Esophagus muscularis mucosa (tissue), 4 donors: ENCODE data around the gene CRYBB2. TPM values are rescaled to one million over a fixed set of nuclear protein-coding genes. Genes with fewer than 3 reads are reported as not detected.
"Not testable (repeated sequence)": the region's sequence is repeated elsewhere in the genome, so short reads cannot be mapped to it uniquely, and the experiment has no call there.

Source experiments
- DNase-seq: peaks from one replicate; pipeline ENCODE4 v3.0.0-alpha.2; 2017; ENCODE audit errors: extremely low spot score
- H3K27ac ChIP-seq, 4 donors: fragments of 200-600 bp; sonication (generic); replicated peaks in 1 of 4; 1 replicate in 3 of 4; 2 replicates in 1 of 4; pipeline ENCODE4 v1.5.1; 2016 to 2019; ENCODE audit warnings: mild to moderate bottlenecking in 1 of 4
- H3K27me3 ChIP-seq, 4 donors: fragments of 200-600 bp; sonication (generic); one replicate each; pipeline versions ENCODE4 v1.5.1 to v1.6.0; 2016 to 2019
- H3K36me3 ChIP-seq, 4 donors: fragments of 200-600 bp; sonication (generic); one replicate each; pipeline ENCODE4 v1.5.1; 2016 to 2019
- H3K4me1 ChIP-seq, 4 donors: fragments of 200-600 bp; sonication (generic); one replicate each; pipeline ENCODE4 v1.5.1; 2016 to 2019
- H3K4me3 ChIP-seq, 4 donors: fragments of 200-600 bp; sonication (generic); 1 replicate in 2 of 4; 2 replicates in 2 of 4; pipeline ENCODE4 v1.5.1; 2016 to 2019; ENCODE audit warnings: mild to moderate bottlenecking in 4 of 4, moderate library complexity in 1 of 4
- H3K9me3 ChIP-seq, 4 donors: fragments of 200-600 bp; sonication (generic); 1 replicate in 3 of 4; 2 replicates in 1 of 4; pipeline ENCODE4 v1.5.1; 2016 to 2019
- EP300 ChIP-seq: sonication (generic); formaldehyde crosslinking; IDR thresholded peaks from one replicate; pipeline ENCODE4 v1.6.1; 2017; ENCODE audit warnings: antibody characterized with exemption
- POLR2A ChIP-seq: fragments of 450-650 bp; IDR thresholded peaks from one replicate; pipeline ENCODE4 v1.6.1; 2017; ENCODE audit warnings: antibody characterized with exemption, moderate library complexity, mild to moderate bottlenecking, low read depth
- POLR2AphosphoS5 ChIP-seq, 2 donors: sonication (generic); formaldehyde crosslinking; IDR thresholded peaks; one replicate each; pipeline ENCODE4 v1.6.1; 2017; ENCODE audit warnings: antibody characterized with exemption in 2 of 2
- WGBS: methylation state at CpG from one replicate; pipeline ENCODE4 v1.1.5; 2018; 5-methylcytosine and 5-hydroxymethylcytosine counted together
- intact Hi-C: fragments of 100-400 bp; cut with DNase I; formaldehyde crosslinking; loops from one replicate; pipeline ENCODE4 v1.15.1; 2023
- total RNA-seq, 4 donors: library from RNA; depleted of rRNA; stranded (reverse); fragments of >200 nt; gene quantifications; one replicate each; pipeline versions ENCODE4 v1.1.0 to v1.2.1, GENCODE V29; 2016
- TF ChIP-seq, protein P1 (sequence below), 3 experiments: fragments of 200-600 bp in 2 of 3; fragments of 450-650 bp in 1 of 3; sonication (generic) in 2 of 3; IDR thresholded peaks; one replicate each; pipeline ENCODE4 v1.5.1; 2017 to 2019; ENCODE audit warnings: antibody characterized with exemption in 3 of 3, mild to moderate bottlenecking in 2 of 3, moderate library complexity in 1 of 3

The CRYBB2 gene
- total RNA-seq, 4 donors from 2014 or later: 0.40 TPM; not detected in 3

DNA sequence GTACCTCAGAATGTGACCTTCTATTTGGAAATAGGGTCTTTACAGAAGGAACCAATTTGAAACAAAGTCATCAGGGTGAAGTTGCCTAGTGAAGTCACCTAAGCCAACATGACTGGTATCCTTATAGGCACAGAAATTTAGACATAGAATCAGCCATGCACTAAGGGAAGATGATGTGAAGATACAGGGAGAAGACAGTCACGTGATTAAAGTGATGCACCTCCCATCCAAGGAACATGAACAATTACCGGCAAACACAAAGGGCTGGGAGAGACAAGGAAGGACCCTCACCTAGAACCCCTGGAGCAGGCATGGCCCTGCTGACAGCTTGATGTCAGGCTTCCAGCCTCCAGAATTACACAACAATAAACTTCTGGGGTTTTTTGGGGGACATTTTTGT lies 3.2 kb upstream of the CRYBB2 start:
- TF ChIP-seq POLR2AphosphoS5 (IDR thresholded peaks at IDR 0.05) (no peak), POLR2A (no peak)
- Histone ChIP-seq H3K9me3 (peaks cover 0 to 7% (median 3%) of the 10 kb centered on the region in 4 donors), H3K27ac (no peak overlapping the region), H3K36me3 (no peaks in the 10 kb centered on the region), H3K4me1 (no peaks in the 10 kb centered on the region), H3K4me3 (no peak overlapping the region), H3K27me3 (peaks cover 0 to 25% (median 0%) of the 10 kb centered on the region in 4 donors)
- WGBS: 61% methylated on average over 2 of the region's 2 CpGs
- intact Hi-C loops: no loop called here
- no peak for DNase-seq

DNA sequence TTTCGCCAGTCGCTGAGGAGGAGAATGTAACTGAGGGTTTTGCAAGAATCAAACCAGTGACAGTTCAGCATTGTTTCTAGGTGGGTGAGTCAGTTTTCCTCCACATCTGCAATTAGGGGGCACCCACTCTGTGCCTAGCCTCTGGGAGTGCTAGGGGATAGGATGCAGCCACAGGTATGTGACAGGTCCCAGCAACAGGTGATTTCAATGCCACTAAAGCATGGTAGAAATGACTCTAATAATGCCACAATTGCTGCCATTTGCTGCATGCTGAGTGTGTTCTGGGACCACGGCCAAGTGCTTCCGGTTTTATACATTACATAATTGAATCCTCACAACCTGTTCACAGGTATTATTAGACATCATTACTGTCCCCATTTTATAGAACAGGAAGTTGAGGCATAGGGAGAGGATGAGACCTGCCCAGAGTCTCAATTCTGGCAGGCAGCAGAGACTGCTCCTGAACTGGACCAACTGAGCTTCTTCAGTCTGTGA lies 556 bp downstream of the CRYBB2 start:
- WGBS: 63% methylated on average over 4 of the region's 4 CpGs
- intact Hi-C loops: no loop called here
- no peak for TF ChIP-seq POLR2A
- TF ChIP-seq, protein P1, sequence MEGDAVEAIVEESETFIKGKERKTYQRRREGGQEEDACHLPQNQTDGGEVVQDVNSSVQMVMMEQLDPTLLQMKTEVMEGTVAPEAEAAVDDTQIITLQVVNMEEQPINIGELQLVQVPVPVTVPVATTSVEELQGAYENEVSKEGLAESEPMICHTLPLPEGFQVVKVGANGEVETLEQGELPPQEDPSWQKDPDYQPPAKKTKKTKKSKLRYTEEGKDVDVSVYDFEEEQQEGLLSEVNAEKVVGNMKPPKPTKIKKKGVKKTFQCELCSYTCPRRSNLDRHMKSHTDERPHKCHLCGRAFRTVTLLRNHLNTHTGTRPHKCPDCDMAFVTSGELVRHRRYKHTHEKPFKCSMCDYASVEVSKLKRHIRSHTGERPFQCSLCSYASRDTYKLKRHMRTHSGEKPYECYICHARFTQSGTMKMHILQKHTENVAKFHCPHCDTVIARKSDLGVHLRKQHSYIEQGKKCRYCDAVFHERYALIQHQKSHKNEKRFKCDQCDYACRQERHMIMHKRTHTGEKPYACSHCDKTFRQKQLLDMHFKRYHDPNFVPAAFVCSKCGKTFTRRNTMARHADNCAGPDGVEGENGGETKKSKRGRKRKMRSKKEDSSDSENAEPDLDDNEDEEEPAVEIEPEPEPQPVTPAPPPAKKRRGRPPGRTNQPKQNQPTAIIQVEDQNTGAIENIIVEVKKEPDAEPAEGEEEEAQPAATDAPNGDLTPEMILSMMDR (IDR thresholded peaks at IDR 0.05): no peak
- TF ChIP-seq POLR2AphosphoS5 (IDR thresholded peaks at IDR 0.05): no peak
- no peak for DNase-seq
- H3K9me3 ChIP-seq: no peaks in the 10 kb centered on the region
- H3K27ac ChIP-seq: no peak overlapping the region
- no peak overlapping the region for H3K4me3 ChIP-seq
- peaks cover 0 to 47% (median 0%) of the 10 kb centered on the region in 4 donors for H3K27me3 ChIP-seq
- H3K4me1 ChIP-seq: no peaks in the 10 kb centered on the region
- no peaks in the 10 kb centered on the region for H3K36me3 ChIP-seq

DNA sequence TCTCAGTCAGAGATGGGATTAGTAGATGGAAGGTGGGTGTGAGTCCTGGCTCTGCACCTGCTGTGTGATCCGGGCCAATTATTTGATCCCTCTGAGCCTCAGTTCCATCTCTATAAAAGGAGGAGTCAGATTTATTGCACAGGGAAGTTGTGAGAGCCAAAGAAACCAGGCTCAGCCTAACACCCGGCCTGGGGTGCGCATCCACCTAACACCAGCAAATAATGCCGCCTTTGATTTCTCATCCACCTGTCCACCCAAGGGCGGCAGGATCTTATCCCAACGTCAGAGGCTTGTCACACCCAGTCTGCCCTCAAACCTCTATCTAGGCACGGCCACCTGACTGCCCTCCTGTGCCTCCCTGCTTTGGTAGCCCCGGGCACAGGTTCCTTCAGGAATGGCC lies 2.4 kb downstream of the CRYBB2 start:
- peaks cover 0 to 52% (median 0%) of the 10 kb centered on the region in 4 donors for H3K27me3 ChIP-seq
- H3K4me3 ChIP-seq: no peak overlapping the region
- intact Hi-C loops: no loop called here
- H3K9me3 ChIP-seq: no peaks in the 10 kb centered on the region
- TF ChIP-seq POLR2AphosphoS5 (IDR thresholded peaks at IDR 0.05) (no peak), POLR2A (no peak), EP300 (no peak)
- TF ChIP-seq, protein P1 (IDR thresholded peaks at IDR 0.05): no peak
- H3K27ac ChIP-seq: no peak overlapping the region
- H3K4me1 ChIP-seq: no peaks in the 10 kb centered on the region
- no peak for DNase-seq
- no peaks in the 10 kb centered on the region for H3K36me3 ChIP-seq
- WGBS: 71% methylated on average over 8 of the region's 8 CpGs

DNA sequence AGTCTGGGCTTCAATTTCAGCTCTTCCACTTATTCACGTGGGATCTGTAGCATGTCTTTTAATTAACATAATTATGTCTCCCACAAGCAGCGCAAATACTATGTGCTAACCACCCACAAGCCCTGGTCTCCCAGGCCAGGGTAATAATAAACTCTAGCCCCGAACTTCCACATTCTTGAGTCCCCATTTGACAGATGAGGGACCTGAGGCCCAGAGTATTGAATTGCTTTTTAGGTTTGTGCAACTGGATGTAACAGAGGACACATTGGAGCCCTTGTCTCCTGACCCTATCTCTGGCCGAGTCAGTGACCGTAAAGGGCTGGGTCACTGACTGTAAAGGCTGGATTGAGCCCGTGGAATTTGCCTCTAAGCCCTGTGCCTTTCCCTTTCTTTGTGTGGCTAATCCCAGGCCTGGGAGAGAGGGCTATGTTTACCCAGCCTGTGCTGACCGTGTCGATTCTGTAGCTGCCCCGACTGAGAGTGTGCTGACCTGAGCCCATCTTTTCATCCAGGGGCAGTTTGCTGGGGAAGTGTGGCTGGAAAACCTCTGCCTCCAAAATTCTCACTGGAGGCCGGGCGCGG lies 3.9 kb downstream of the CRYBB2 start:
- H3K36me3 ChIP-seq: no peaks in the 10 kb centered on the region

DNA sequence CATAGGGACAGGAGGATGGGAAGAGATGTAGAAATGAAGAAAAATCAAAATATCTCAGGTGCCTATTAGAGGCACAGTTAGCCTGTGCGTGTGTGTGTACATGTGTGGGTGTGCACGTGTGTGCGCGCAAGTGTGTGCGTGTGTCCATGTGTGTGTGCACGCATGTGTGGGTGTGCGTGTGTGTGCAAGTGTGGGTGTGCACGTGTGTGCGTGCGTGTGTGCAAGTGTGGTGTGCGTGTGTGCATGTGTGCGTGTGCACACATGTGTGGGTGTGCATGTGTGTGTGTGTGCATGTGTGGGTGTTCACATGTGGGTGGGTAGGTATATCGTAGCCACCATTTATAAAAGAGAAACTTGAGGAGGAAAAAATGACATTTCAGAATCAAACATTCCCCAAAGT lies 9.4 kb downstream of the CRYBB2 start:
- Histone ChIP-seq H3K36me3 (no peaks in the 10 kb centered on the region), H3K27me3 (peaks cover 0 to 33% (median 3%) of the 10 kb centered on the region in 4 donors), H3K27ac (no peak overlapping the region), H3K4me1 (no peaks in the 10 kb centered on the region), H3K9me3 (no peaks in the 10 kb centered on the region), H3K4me3 (no peak overlapping the region)
- DNase-seq: no peak
- no peak for TF ChIP-seq EP300
- TF ChIP-seq POLR2AphosphoS5 (IDR thresholded peaks at IDR 0.05): no peak
- TF ChIP-seq, protein P1 (IDR thresholded peaks at IDR 0.05): no peak
- no peak for TF ChIP-seq POLR2A
- WGBS: 92% methylated on average over 13 of the region's 13 CpGs
- intact Hi-C loops: no loop called here

More for the DNA sequence above, 3.9 kb downstream of the CRYBB2 start:
- Histone ChIP-seq H3K4me3 (no peak overlapping the region), H3K27ac (no peak overlapping the region), H3K9me3 (no peaks in the 10 kb centered on the region), H3K4me1 (no peaks in the 10 kb centered on the region), H3K27me3 (peaks cover 0 to 47% (median 0%) of the 10 kb centered on the region in 4 donors)
- TF ChIP-seq POLR2A (no peak), POLR2AphosphoS5 (IDR thresholded peaks at IDR 0.05) (no peak), EP300 (no peak)
- TF ChIP-seq, protein P1 (IDR thresholded peaks at IDR 0.05): no peak
- intact Hi-C loops: no loop called here
- DNase-seq: no peak
- WGBS: 76% methylated on average over 3 of the region's 12 CpGs

DNA sequence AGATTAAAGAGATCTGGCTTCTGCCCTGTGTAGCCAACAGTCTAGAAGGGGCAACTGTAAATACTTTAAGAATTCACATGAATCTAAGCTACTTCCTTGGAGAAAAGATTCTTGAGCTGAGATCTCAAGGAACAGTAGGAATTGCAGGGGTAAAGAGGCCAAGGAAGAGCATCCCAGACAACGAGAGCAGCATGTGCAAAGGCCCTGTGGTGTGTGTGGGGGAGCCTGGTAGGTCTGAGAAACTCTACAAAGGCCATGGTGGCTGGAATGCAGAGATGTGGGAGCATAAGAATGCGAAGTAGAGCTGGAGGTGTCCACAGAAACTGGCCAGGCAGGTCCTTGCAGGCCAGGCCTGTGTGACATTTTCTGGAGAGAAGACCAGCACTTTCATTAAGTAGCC lies 11.3 kb downstream of the CRYBB2 start:
- intact Hi-C loops: not testable (repeated sequence)

More for the DNA sequence above, 11.3 kb downstream of the CRYBB2 start:
- not testable (repeated sequence) for H3K27ac ChIP-seq, H3K4me1 ChIP-seq, H3K36me3 ChIP-seq, H3K9me3 ChIP-seq, DNase-seq, H3K4me3 ChIP-seq
- H3K27me3 ChIP-seq: peaks cover 0 to 37% (median 3%) of the 10 kb centered on the region in 4 donors
- WGBS: 79% methylated on average over 2 of the region's 2 CpGs
